ENCODE results near the gene ASIC4.

Gene ASIC4

DNA sequence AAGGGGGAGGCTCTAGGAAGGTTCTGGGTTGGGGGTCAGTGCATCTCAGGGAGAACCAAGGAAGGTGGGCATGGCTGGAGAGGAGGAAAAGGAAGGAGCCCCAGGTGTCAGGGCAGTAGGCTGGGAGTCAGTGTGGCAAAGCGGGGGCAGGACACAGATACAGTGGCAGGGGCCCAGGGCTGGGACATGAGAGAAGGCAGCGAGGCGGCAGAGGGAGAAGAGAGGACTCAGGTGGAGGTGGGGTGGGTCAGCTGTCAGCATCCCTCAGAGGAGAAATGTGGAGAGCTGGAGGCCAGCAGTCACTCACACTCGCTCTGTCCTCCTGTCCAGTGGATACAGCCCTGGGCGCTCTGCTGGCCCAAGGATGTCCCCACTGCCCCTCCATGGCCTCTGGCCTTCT, 21.2 kb upstream of the ASIC4 start:
- Histone ChIP-seq H3K4me3 (ENCODE audit: insufficient read depth, low read length, poor library complexity, severe bottlenecking) (no peak overlapping the region), H3K9me2 (replicated peaks; ENCODE audit: insufficient read depth, low read length) (no peaks in the 10 kb centered on the region), H3K4me2 (ENCODE audit: low read depth, low read length, poor library complexity, severe bottlenecking) (no peak overlapping the region), H3K79me2 (ENCODE audit: insufficient read depth, low read length) (no peaks in the 10 kb centered on the region), H3K27me3 (ENCODE audit: low read length) (no peaks in the 10 kb centered on the region), H3K9ac (ENCODE audit: low read length) (no peak overlapping the region), H2AFZ (ENCODE audit: low read depth, low read length, severe bottlenecking) (no peak overlapping the region), H4K20me1 (ENCODE audit: low read depth, low read length) (no peaks in the 10 kb centered on the region), H3K27ac (ENCODE audit: low read depth, low read length) (no peak overlapping the region), H3K36me3 (ENCODE audit: low read length) (no peaks in the 10 kb centered on the region), H3K9me3 (ENCODE audit: insufficient read depth, low read length) (no peaks in the 10 kb centered on the region), H3F3A (ENCODE audit: insufficient read depth) (no peaks in the 10 kb centered on the region)
- TF ChIP-seq EZH2phosphoT487 (conservative IDR thresholded peaks at IDR 0.05; ENCODE audit: low read length): no peak
- TF ChIP-seq, protein P1, sequence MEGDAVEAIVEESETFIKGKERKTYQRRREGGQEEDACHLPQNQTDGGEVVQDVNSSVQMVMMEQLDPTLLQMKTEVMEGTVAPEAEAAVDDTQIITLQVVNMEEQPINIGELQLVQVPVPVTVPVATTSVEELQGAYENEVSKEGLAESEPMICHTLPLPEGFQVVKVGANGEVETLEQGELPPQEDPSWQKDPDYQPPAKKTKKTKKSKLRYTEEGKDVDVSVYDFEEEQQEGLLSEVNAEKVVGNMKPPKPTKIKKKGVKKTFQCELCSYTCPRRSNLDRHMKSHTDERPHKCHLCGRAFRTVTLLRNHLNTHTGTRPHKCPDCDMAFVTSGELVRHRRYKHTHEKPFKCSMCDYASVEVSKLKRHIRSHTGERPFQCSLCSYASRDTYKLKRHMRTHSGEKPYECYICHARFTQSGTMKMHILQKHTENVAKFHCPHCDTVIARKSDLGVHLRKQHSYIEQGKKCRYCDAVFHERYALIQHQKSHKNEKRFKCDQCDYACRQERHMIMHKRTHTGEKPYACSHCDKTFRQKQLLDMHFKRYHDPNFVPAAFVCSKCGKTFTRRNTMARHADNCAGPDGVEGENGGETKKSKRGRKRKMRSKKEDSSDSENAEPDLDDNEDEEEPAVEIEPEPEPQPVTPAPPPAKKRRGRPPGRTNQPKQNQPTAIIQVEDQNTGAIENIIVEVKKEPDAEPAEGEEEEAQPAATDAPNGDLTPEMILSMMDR (IDR thresholded peaks at IDR 0.05; ENCODE audit: insufficient read depth, low read length, poor library complexity, severe bottlenecking): no peak

DNA sequence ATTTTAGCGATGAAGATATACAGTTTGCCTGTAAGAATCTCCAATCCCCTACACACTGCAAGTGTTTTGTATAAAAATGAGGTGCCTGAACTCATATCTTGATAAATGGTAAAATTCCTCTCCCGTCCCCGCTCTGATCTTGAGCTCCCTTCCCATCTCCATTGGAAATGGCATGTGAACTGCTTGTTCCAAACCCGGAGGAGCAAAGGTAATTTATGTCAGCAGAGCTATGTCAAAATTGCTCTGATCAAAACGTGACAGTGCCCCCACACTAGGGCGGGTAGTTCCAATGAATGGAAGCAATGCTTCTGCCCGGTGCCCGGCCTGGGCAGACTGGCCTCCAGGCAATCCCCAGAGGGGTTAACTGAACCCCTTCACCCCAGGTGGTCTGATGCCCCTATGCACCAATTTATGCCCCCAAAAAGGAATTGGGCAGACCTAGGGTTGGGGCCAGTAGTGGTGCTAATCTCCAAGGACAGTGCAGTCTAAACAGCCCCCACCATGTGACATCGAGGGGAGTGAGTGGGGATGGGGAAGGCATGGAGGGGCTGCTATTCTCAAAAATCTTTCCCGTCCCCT, 19.2 kb upstream of the ASIC4 start:
- no peaks in the 10 kb centered on the region for H3K9me2 ChIP-seq (replicated peaks; ENCODE audit: insufficient read depth, low read length)
- no peak overlapping the region for H2AFZ ChIP-seq (ENCODE audit: low read depth, low read length, severe bottlenecking)
- H4K20me1 ChIP-seq (ENCODE audit: low read depth, low read length): no peaks in the 10 kb centered on the region
- H3K27ac ChIP-seq (ENCODE audit: low read depth, low read length): no peak overlapping the region
- no peaks in the 10 kb centered on the region for H3K9me3 ChIP-seq (ENCODE audit: insufficient read depth, low read length)
- peaks cover 11% of the 10 kb centered on the region; the same call in 1 of the 2 replicates for H3K79me2 ChIP-seq (ENCODE audit: insufficient read depth, low read length)
- TF ChIP-seq EZH2phosphoT487 (conservative IDR thresholded peaks at IDR 0.05; ENCODE audit: low read length): no peak
- TF ChIP-seq, protein P1 (IDR thresholded peaks at IDR 0.05; ENCODE audit: insufficient read depth, low read length, poor library complexity, severe bottlenecking): peak; percentile 70
- no peaks in the 10 kb centered on the region for H3K36me3 ChIP-seq (ENCODE audit: low read length)
- H3K27me3 ChIP-seq (ENCODE audit: low read length): no peaks in the 10 kb centered on the region
- H3K4me3 ChIP-seq (ENCODE audit: insufficient read depth, low read length, poor library complexity, severe bottlenecking): no peak overlapping the region
- H3K9ac ChIP-seq (ENCODE audit: low read length): no peak overlapping the region
- no peaks in the 10 kb centered on the region for H3F3A ChIP-seq (ENCODE audit: insufficient read depth)
- no peak overlapping the region for H3K4me2 ChIP-seq (ENCODE audit: low read depth, low read length, poor library complexity, severe bottlenecking)

DNA sequence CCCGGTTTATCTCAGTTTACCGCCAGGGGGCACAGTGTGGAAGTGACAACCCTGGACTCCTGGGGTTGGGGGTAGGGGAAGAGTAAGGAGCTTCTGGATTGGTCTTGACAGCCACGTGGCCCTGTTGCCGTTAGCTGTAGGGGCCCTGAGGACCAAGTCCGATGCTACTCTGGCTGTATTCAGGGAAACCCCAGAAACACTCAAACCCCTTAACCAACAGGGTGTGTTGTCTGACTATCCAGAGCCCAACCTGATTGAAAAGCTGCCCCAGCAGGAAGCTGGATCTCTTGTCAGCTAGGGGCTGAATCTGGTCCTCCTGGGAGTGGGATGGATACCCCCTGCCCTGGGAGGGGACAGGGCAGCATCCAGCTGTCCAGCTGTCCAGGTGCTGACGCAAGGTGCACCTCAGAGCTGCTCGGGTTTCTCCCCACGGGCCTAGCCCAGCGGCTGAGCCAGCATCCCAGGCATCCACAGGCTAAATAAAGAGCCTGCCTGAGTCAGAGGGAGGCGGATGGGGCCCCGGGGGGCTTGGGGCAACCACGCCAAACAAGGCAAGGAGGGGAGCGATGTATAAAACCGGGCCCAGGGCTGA, 18.7 kb upstream of the ASIC4 start:
- H3K79me2 ChIP-seq (ENCODE audit: insufficient read depth, low read length): peaks cover 11% of the 10 kb centered on the region; the same call in 1 of the 2 replicates
- TF ChIP-seq, protein P1 (IDR thresholded peaks at IDR 0.05; ENCODE audit: insufficient read depth, low read length, poor library complexity, severe bottlenecking): no peak
- no peak for TF ChIP-seq EZH2phosphoT487 (conservative IDR thresholded peaks at IDR 0.05; ENCODE audit: low read length)
- no peaks in the 10 kb centered on the region for H4K20me1 ChIP-seq (ENCODE audit: low read depth, low read length)
- H3F3A ChIP-seq (ENCODE audit: insufficient read depth): no peaks in the 10 kb centered on the region
- no peaks in the 10 kb centered on the region for H3K27me3 ChIP-seq (ENCODE audit: low read length)
- no peaks in the 10 kb centered on the region for H3K36me3 ChIP-seq (ENCODE audit: low read length)
- H3K27ac ChIP-seq (ENCODE audit: low read depth, low read length): no peak overlapping the region
- no peak overlapping the region for H3K9ac ChIP-seq (ENCODE audit: low read length)
- peak overlapping the region; percentile 83 for H2AFZ ChIP-seq (ENCODE audit: low read depth, low read length, severe bottlenecking)
- H3K9me3 ChIP-seq (ENCODE audit: insufficient read depth, low read length): no peaks in the 10 kb centered on the region
- no peak overlapping the region for H3K4me3 ChIP-seq (ENCODE audit: insufficient read depth, low read length, poor library complexity, severe bottlenecking)
- peak overlapping the region; percentile 11 for H3K4me2 ChIP-seq (ENCODE audit: low read depth, low read length, poor library complexity, severe bottlenecking)
- no peaks in the 10 kb centered on the region for H3K9me2 ChIP-seq (replicated peaks; ENCODE audit: insufficient read depth, low read length)
